COLO668 (cell line): Measurements from ENCODE around the gene HS2ST1.

Source experiments
- DNase-seq: peaks from one replicate; lab custom pipeline; 2025; ENCODE audit not compliant: unreplicated experiment; lab: John Stamatoyannopoulos, UW

HS2ST1 gene

GRCh38 chr1:87155170-87155569 is 240.7 kb downstream of the HS2ST1 start:
- DNase-seq = no peak

- no peak for DNase-seq
Observed at GRCh38 chr1:87155648-87156047, 241.2 kb downstream of the HS2ST1 start.

GRCh38 chr1:87156124-87156523 is 241.7 kb downstream of the HS2ST1 start:
- no peak for DNase-seq

- no peak for DNase-seq
Observed at GRCh38 chr1:87159378-87159915, 245.0 kb downstream of the HS2ST1 start.
